ENCODE data around the gene ASIP.
A peak's percentile ranks its signal among the peaks of the same experiment; 100 is the strongest.
"Not testable (repeated sequence)": the region's sequence is repeated elsewhere in the genome, so short reads cannot be mapped to it uniquely, and the experiment has no call there.

Gene ASIP, protein sequence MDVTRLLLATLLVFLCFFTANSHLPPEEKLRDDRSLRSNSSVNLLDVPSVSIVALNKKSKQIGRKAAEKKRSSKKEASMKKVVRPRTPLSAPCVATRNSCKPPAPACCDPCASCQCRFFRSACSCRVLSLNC

DNA sequence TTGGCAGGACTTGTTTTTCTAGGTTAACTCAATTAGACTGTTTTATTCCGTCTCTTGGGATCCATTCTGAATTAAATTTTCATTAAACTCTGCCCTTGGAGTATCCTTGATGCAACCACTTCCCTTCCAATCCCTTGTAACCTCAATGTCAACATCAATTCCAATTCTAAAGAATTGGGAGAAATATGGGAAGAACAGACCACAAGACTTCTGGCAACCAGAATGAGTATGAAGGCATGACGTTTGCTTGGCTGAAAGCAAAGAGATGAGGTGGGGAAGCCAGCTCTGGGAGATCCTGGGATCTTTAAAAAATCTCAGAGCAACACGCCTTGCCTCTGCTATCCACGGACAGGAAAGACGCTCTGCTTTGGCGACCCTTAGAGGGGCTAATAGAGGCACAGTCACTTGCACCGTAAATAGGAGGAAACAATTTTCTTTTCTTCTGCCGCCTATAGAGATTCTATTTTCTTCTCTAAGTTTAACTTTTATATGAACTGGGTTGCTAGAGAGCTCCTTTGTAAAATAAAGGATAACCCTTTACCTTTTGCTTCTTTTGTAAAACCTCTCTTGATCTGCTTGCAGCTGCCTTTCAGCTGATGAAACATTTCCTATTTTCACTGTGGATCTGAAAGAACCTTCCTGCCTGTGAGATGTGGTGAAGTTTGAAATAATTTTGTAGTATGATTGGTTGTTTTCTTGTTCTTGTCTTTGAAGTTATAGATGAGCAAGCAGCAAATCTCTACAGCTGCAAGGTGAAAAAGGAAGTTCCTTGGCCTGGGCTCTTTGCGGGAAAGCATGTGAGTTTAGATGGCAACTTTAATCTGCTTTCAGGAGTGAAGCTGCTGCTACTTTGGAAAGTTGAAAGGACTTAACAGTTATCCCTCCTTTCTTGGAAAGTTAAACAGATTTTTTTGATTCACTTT lies at the start of gene ASIP:
ASIP (plus strand) TSS at position 731 of the 923 bp plus-strand sequence. CDS start 18,952 bp downstream, outside the sequence.
- DNase-seq: no peak

DNA sequence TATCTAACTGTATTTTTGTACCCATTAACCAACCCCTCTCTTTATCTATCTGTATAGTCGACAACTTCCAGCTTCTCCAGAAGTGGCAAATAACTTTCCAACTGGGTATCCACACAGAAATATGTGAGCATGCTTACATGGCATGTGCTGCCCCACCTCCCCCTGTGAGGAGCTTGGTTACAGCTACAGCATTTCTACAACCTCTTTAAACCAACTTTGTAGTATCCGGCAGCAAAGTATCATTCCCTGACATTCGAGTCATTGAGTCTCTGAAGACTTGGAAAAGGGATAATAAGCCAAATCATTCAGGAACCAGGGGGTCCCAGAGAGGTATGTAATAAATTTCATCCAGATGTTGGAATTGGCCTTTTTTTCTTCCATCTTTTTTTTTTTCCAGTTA lies 48.2 kb upstream of the ASIP start:
- no peak for DNase-seq

DNA sequence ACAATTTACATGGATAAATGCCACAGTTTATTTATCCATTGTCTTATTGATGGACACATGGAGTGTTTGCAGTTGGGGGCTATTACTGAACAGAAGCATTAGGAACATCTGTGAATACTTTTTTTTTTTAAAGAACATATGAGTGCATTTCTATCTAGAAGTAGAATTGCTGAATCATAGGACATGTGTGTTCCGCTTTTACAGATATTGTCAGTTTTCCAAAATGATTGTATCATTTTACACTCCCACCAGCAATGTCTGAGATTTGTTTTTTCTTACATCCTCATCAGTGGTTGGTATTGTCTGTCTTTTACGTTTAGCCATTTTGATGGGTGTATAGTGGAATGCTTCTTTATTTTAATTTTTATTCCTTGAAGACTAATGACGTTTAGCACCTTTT lies 42.0 kb upstream of the ASIP start:
- no peak for DNase-seq

DNA sequence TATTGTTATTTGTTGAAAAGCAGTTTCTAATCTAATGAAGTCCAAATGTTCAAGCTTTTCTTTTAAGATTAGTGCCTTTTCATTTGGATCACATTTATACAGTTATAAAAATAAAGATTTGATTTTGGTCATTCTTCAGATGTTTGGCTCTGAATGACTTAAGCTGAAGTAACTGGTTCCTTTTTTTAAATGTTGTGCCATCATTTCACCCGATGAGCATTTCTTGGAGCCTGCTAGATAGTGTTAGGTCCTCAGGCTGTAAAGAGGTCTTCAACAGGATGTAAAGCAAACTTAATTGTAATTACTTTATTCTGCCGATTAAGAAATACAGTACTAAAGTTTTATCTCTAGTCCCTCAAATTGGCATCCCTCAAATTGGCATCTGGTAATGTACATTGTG lies 41.2 kb upstream of the ASIP start:
- DNase-seq: no peak

DNA sequence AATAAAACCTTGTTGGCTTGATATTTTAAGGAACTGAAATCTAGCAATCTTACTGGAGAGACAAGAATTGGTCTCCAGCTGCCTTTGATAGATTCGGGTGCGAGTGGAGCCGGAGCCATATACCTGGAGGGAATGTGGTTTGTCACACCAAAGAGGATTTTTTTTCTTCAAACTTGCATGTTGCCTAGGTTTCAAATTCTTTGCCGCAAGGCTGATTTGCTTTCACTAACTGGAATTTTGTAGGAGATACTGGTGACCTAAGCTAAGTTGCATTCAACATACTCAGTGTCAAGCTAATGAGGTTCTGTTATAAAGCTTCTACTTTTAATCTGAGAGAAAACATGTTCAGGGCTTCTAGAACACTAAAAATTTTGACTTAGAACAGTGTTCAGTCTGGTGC lies 39.7 kb upstream of the ASIP start:
- no peak for DNase-seq

DNA sequence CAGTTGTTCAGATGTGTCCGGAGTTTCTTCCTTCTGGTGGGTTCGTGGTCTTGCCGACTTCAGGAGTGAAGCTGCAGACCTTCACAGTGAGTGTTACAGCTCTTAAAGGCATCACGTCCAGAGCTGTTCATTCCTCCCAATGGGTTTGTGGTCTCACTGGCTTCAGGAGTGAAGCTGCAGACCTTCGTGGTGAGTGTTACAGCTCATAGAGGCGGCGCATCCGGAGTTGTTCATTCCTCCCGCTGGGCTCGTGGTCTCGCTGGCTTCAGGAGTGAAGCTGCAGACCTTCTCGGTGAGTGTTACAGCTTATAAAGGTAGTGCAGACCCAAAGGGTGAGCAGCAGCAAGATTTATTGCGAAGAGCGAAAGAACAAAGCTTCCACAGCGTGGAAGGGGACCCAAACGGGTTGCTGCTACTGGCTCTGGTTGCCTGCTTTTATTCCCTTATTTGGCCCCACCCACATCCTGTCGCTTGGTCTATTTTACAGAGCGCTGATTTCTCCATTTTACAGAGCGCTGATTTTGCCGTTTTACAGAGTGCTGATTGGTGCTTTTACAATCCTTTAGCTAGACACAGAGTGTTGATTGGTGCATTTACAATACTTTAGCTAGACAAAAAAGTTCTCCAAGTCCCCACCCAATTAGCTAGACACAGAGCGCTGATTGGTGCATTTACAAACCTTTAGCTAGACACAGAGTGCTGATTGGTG lies 35.9 kb upstream of the ASIP start:
- not testable (repeated sequence) for DNase-seq

DNA sequence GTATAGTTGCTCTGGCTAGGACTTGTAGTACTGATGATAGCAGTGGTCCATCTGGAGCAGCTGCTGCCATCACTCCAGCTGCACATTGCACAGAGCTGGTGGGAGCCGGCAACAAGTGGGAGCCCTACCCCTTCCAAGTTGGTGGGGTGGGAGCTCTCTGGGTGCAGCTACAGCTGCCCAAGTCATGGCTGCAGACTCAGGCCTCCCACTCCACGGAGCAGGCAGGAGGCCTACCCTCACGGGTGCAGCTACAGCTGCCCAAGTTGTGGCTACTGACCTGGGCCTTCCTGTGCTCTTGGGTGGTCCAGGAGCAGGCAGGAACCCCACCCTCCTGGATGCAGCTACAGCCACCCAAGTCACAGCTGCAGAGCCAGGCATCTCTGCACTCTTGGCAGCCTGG lies 32.1 kb upstream of the ASIP start:
- DNase-seq: no peak

DNA sequence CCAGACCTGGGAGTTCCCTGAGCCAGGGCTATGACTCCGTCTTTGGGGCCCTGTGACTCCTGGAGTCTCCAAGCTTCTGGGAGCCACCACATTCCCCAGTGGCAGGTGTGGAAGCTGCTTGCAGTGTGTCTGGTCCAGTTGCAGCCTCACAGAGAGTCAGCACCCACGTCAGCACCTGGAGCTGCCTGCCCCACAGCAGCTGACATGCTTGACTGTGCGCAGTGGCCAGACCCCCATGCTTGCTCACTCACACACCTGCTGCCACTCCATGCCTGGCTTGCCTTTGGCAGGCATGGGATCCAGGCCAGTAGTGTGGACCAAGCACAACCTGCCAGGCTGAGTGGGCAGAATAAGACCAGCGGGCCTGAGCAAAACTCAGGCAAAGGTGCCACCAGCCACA lies 31.0 kb upstream of the ASIP start:
- DNase-seq: no peak

DNA sequence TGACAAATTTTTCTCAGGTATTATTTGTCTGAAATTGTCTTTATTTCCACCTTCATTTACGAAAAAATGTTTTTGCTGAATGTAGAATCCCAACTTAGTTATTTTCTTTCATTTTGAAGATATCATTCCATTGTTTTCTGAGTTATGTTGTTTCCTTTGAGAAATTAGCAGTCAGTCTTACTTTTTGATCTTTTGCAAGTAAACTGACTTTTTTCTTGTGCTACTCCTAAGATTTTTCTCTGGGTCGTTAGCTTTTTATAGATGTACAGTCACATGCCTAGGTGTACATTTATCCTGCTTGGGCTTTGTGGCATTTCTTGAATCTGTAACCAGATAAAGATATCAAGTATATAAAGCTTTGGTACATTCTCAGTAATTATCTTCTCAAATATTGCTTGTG lies 29.6 kb upstream of the ASIP start:
- DNase-seq: no peak

DNA sequence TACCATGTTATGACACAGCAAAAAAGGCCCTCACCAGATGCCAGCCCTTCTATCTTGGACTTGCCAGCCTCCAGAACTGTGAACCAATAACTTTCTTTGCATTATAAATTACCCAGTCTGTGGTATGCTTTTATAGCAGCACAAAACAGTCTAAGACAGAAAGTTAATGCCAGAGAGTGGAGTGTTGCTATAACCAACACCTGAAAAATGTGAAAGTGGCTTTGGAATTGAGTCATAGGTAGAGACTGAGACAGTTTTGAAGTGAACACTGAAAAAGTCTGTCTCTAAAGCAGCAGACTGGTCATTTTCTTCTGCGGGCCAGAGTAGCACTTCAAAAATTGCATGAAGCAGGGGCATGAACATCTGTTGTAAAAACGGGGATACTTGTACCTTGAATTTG lies 28.0 kb upstream of the ASIP start:
- DNase-seq: no peak

DNA sequence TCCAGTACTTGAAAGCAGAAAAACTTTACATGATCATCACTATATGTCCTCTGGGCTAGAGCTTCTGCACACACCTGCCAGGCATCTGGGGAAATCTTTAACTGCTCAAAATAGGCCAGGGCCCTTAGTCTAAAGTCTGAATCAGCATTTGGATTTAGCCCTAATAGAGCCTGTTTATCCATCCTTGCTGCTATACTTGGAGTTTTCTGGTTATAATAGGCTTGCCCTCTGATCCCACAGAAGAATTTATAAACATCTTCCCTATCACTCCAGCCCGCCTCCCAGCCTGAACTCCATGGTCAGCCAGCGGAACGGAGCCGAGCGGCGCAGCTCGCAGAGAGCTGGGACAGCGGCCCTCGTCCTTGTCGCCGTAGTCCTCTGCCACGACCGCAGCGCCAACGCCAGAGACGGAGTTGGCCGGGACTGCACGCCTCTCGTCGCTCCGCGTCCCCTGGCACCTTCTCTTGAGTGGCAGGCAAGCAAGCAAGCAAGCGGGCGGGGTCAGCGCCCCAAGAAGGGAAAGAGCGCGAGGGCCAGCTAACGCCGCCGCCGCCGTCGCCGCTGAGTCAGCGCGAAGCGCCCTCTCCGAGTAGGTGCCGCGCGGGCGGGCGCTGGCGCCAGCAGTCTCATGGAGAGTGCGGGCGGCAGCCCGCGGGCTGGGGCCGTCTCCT lies 25.4 kb upstream of the ASIP start:
- peak; percentile 45 for DNase-seq

DNA sequence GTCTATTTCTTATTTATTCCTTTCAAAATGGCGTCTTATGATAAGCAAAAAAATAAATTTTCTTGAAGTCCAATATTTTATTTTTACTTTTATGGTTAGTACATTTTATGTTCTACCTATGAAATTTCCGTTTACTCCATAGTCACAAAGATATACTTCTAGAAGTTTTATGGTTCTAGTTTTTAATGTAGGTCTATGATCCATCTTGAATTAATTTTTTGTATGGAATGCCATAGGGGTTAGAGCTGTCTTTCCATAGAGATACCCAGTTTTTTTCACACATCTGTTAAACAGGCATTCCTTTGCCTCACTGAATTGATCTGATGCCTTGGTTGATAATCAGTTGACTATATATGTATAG lies 24.9 kb upstream of the ASIP start:
- no peak for DNase-seq

DNA sequence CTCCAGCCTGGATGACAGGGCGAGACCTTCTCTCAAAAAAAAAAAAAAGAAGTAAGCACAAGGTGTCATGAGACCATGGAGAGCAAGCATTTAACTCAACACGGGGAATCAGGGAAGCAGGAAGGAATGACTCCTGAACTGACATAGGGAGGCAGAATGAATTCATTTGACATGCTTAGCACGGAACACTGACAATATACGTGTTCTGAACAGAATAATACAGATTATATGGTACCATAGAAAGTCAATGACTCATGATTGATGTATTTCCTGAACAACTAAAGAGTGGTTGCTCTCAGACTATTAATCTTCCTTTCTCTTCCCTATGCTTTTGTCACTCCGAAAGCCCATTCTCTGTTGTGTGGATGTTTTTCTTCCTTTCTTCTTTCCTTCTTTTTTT lies 20.7 kb upstream of the ASIP start:
- no peak for DNase-seq

DNA sequence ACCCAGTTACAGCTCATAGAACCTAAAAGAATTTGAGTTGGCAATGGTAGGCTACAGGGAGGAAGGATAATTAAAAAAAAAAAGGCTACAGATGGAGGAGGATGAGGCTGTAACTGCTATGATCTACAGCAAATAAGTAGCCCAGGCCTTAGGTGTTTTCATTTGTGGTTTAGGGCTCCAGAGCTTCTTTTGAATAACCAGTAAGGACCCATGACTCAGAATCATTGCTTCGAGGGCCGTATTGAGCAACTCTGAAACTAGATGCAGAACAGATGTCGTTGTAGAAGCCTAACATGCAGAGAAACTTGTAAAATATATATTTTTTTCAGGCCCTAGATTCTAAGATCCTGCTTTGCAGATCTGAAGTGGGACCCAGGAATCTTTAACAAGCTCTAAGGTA lies 19.0 kb upstream of the ASIP start:
- no peak for DNase-seq

DNA sequence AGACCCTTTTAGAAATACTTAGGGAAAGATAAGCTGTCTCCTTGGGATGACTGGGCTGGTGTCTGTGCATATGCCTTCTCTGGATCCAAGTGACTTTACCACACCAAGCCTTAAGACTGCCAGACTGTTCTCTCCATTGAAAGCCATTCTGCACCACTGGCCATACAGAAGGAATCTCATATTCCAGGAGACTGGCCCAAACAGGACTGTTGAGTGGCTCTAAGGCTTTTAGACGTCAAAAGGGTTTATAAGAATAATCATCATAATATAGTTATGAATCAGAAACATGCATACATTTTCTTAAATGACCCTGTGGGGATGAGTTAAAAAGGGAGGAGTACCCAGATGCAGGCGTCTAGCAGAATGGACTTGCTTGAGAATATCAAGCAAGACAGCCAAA lies 17.0 kb upstream of the ASIP start:
- not testable (repeated sequence) for DNase-seq

DNA sequence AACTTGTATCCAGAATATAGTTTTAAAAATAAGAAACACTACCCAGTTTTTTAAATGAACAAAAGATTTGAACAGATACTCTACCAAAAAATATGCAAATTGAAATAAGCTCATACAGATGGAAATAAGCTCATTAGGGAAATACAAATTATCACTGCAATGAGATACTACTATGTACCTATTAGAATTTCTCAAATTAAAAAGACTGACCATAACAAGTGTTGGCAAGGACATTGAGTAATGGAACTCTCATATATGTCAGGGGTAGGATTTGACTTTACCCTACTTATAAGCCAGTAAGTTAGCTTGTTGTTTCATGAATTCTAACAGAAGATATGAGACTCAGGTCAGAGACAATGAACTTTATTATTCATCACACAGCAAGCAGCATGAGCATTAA lies 9.6 kb upstream of the ASIP start:
- no peak for DNase-seq

DNA sequence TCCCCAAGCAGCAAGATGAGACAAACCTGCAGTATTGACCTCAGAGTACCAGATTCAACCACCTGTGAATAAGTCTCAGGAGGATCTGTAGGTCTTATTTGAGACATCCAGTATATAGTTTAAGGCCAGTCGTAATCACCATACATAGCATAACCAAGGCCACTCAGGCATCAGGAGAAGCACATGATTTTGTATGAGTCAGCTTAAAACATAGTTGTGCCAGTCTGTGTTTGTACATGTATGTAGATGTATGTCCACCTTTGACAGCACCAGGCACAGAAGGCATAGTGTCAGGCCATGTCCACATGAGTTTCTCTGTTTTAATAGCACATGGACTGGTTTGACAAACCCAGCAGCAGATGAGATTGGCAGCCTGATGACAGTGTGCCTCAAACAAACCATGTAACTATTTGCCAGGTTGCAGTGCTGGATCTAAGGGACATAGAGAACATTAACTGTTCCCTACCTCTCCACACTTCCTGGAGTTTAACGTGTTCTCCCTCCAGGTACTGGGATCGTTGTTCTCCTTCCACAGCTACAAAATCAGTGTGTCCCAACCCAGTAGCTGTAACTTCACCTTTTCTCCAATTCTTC lies 8.6 kb upstream of the ASIP start:
- DNase-seq: no peak

DNA sequence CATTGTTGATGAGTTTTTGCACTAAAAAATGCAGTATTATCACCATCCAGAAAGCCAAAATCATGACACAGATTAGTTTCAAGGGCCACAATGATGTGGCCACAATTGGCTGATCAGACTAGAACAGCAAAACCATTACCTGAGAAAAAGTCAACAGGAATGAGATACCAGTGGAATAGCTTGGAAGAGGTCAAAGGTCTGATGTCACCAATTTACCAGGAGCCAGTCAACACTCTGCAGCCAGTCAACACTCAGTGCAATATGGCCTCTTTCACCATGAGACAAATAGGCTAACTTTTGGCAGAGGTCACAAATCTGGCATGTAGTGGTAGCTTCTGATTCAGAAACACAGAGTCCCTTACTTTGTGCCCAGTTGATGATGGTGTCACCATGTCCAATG lies 7.5 kb upstream of the ASIP start:
- DNase-seq: no peak

DNA sequence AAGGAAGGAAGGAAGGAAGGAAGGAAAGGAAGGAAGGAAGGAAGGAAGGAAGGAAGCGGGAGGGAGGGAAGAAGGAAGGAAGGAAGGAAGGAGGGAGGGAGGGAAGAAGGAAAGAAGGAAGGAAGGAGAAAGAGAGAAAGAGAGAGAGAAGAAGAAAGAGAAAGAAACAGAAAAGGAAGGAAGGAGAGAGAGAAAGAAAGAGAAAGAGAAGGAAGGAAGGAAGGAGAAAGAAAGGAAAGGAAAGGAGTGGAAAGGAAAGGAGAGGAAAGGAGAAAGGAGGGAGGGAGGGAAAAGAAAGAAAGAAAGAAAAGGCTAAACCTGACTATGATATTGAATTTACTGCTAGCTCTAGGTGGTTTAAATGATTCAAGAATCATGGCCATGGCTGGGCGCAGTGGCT lies 5.3 kb upstream of the ASIP start:
- DNase-seq: no peak

DNA sequence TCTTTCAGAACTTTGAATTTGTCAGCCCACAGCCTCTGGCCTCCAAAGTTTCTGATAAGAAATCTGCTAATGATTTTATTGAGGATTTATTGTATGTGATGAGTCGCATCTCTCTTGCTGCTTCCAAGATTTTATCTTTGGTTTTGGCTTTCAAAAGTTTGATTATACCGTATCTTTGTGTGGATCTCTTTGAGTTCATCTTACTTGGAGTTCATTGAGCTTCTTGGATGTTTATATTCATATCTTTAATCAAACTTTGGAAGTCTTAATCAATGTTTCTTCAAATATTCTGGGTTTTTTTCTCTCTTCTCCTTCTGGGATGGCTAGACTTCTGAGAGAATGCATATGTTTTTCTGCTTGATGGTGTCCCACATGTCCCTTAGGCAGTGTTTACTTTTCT lies 3.3 kb upstream of the ASIP start:
- DNase-seq: no peak

DNA sequence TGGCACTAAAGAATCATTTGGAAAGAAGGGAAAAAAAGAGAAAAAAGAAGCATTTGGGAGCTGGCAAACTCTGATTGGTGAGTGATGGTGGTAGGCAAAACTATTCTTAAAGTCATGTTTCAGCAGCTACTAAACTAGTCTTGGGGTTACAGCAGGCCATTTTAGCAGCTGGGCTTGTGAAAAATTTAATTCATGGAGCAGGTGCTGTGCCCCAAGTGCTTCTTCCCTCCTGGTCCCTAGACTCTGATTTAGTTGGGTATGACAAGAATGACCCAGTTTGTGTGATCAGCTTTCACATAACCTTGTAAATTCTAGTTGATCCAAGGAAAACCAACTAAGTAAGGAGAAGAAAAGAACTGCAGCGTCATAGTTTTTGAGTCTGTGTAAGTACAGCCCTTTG lies 1.1 kb upstream of the ASIP start:
- no peak for DNase-seq

DNA sequence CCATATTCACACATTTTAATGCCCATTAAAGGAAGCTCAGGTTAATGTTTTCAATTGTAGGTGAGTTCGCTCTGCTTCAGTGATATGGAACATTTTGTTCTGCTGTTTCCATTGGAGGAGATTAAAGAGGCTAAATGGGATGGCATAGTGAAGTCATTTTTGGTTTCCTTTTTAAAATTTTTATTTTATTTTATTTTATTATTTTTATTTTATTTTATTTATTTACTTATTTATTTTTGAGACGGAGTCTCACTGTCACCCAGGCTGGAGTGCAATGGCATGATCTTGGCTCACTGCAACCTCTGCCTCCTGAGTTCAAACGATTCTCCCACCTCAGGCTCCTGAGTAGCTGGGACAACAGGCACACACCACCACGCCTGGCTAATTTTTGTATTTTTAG lies 792 bp downstream of the ASIP start:
- DNase-seq: not testable (repeated sequence)

DNA sequence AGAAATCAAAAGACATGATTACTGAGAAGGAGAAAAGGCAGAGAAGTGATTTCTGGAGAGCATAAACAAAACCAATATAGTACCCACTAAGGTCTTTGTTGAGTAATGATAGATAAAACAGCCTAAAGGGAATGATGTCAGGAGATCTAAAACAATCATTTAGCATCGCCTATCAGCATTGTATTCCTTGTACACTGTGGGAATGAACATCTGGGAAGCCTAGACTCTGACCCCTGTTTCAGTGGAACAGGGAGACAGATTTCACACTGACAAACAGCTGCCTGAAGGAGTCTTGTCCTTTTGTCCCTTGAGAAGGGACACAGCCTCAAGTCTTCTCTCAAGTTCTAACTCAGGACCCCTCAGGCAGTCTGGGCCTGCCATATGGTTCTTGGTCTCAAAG lies 1.7 kb downstream of the ASIP start:
- DNase-seq: no peak

All from NCI-H2107 (cell line).